HCT116 (cell line): ENCODE results near the gene RELA.

ENCODE experiments used
- CEBPB ChIP-seq: IDR thresholded peaks from 2 replicates; pipeline ENCODE4 v1.6.1; 2012; ENCODE audit warnings: low read depth
- JUND ChIP-seq: IDR thresholded peaks from 2 replicates; pipeline ENCODE4 v1.6.1; 2012
- POLR2AphosphoS5 ChIP-seq: IDR thresholded peaks from 2 replicates; pipeline ENCODE4 v1.6.1; 2011; ENCODE audit warnings: mild to moderate bottlenecking, low read depth, low read length, moderate library complexity

- TF ChIP-seq POLR2AphosphoS5 = no peak
- no peak for TF ChIP-seq CEBPB
- TF ChIP-seq JUND = no peak
These were observed 22.0 kb downstream of the RELA start for GRCh38 chr11:65640483-65641296.
